ENCODE measurements around the gene ADM.

DNA sequence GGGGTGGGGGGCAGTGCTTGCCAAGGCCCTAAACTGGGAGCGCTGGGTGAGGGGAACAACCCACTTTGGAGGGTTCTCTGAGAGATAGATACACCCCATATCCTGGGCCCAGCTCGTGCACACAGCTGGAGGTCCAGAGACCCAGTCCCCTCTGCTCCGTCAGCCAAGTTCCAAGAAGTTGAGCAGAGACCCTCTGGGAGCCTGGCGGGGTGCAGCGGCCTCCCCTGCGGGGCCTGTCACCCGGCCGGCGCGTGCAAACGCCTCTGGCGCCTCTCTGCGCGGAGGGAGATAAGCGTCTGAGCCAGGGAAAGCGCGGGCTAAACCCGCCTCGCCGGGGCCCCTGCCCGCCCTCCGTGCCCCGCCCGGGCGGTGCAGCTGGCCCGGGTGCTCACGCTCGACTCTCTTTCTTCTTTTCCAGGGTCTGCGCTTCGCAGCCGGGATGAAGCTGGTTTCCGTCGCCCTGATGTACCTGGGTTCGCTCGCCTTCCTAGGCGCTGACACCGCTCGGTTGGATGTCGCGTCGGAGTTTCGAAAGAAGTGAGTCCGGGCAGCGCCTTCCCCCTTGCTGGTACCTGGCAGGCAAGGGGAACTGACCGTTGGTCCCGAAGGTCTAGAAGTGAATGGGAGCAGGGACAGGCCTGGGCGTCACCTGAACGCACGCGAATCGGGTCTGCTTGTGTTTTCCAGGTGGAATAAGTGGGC, 540 bp downstream of the ADM start:
- TF ChIP-seq, protein P1, sequence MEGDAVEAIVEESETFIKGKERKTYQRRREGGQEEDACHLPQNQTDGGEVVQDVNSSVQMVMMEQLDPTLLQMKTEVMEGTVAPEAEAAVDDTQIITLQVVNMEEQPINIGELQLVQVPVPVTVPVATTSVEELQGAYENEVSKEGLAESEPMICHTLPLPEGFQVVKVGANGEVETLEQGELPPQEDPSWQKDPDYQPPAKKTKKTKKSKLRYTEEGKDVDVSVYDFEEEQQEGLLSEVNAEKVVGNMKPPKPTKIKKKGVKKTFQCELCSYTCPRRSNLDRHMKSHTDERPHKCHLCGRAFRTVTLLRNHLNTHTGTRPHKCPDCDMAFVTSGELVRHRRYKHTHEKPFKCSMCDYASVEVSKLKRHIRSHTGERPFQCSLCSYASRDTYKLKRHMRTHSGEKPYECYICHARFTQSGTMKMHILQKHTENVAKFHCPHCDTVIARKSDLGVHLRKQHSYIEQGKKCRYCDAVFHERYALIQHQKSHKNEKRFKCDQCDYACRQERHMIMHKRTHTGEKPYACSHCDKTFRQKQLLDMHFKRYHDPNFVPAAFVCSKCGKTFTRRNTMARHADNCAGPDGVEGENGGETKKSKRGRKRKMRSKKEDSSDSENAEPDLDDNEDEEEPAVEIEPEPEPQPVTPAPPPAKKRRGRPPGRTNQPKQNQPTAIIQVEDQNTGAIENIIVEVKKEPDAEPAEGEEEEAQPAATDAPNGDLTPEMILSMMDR (IDR thresholded peaks at IDR 0.05; ENCODE audit: extremely low read depth in 1 of 2, insufficient read depth in 1 of 2, low read depth in 1 of 2, low read length in 2 of 2), result no peak
- TF ChIP-seq, protein P2, sequence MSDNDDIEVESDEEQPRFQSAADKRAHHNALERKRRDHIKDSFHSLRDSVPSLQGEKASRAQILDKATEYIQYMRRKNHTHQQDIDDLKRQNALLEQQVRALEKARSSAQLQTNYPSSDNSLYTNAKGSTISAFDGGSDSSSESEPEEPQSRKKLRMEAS (IDR thresholded peaks at IDR 0.05; ENCODE audit: insufficient read depth, insufficient read length), result no peak
- no peak for TF ChIP-seq POLR2A (IDR thresholded peaks at IDR 0.05; ENCODE audit: low read depth, low read length)
- no peak for TF ChIP-seq POLR2AphosphoS5 (IDR thresholded peaks at IDR 0.05; ENCODE audit: insufficient read depth, low read depth, low read length)

Data from endothelial cell of umbilical vein (primary cell).